NCI-H1092 (cell line): ENCODE measurements around the gene SMC3.

ENCODE experiments used
- DNase-seq: peaks from one replicate; lab custom pipeline; 2025; lab: John Stamatoyannopoulos, UW

The SMC3 gene

GRCh38 chr10:110647136-110647430 lies 79.6 kb downstream of the SMC3 start:
- no peak for DNase-seq

- DNase-seq, result no peak
Measured at GRCh38 chr10:110648692-110649346, 81.3 kb downstream of the SMC3 start.

- DNase-seq, result no peak
Measured at GRCh38 chr10:110649347-110650264, 82.1 kb downstream of the SMC3 start.

- no peak for DNase-seq
Measured at GRCh38 chr10:110650265-110650668, 82.8 kb downstream of the SMC3 start.

GRCh38 chr10:110651044-110651958 lies 83.8 kb downstream of the SMC3 start:
- DNase-seq, result no peak

GRCh38 chr10:110652475-110653118 lies 85.1 kb downstream of the SMC3 start:
- DNase-seq, result no peak
